ENCODE measurements around the gene DEFB113. TPM values are rescaled to one million over a fixed set of nuclear protein-coding genes. Genes with fewer than 3 reads are reported as not detected.
A peak's percentile ranks its signal among the peaks of the same experiment; 100 is the strongest.
"Not testable (repeated sequence)": the region's sequence is repeated elsewhere in the genome, so short reads cannot be mapped to it uniquely, and the experiment has no call there.

DEFB113 gene, protein sequence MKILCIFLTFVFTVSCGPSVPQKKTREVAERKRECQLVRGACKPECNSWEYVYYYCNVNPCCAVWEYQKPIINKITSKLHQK
- not detected for total RNA-seq

DNA sequence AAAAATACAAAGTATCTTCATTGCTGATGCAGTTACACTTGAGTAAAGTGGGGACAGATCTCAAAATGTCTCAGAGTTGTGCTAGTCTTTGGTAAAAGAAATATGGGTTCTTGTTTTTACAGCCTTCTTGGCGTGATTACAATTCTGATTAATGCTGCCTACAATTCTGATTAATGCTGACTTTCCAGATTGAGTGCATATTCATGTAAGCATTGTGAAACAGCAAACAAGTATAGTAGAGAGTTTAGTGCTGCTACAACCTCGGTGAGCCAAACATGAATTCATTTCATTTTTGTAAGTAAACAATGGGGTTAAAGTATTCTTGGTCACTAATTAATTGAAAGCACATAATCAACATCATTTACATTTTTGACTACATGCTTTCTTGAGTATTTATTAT lies at the start of gene DEFB113:
TSS of gene DEFB113 (minus strand) at position 21 of the 400 bp plus-strand sequence. CDS start at position 21, 0 bp downstream.
- no peak for ATAC-seq

DNA sequence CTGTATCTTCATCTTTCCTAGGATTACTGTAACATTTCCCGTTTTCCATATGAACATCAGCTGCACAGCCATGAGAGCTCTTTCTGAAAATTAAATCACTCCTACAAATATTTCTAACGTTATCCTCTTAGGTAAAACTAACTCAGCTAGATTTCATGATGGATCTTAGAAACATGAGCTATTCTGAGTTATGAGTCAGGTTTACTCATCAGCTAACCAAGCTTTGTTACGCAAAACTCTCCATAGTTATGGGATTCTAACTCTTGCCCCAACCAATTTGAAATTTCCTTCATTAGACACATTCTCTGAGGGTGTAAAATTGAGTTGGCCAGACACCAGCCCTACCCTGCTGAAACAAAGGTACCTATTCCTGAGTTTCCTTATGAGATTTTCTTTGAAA lies 38.4 kb upstream of the DEFB113 start:
- ATAC-seq: peak; percentile 77

DNA sequence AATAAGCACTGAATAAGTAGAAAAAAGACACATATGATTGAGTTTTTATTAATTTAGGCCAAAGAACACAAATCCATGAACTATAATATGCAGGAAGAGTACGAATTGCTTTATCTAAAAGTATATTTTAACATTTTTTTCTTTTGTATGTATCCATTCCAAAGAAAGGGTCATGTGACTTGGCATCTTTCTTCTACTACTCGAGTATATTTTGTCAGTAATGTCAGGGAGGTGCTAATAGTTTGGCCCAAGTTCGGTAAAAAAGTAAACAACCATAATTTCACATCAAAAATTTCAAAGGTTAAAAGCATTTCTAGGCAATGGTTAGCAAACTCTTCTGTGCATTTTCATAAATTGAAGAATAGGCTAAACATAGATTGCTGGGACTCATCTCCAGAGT lies 33.7 kb upstream of the DEFB113 start:
- ATAC-seq: no peak

DNA sequence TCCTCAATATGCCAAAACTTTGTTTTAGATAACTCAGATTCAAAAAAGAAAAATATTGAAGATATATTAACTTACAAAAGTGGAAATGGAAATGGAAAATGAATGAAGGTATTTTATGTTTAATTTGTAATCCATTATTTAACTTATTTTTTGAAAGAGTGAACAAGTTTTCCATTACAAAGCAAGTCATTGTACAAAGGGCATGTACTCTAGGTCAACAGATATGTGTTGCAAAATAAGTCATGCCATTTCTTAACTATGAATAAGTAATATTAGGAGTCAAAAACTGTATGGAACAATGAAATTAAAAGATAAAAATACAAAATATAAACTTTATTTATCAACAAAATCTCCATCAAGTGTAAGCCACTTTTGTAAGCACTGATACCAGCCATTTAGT lies 25.9 kb upstream of the DEFB113 start:
- no peak for ATAC-seq

DNA sequence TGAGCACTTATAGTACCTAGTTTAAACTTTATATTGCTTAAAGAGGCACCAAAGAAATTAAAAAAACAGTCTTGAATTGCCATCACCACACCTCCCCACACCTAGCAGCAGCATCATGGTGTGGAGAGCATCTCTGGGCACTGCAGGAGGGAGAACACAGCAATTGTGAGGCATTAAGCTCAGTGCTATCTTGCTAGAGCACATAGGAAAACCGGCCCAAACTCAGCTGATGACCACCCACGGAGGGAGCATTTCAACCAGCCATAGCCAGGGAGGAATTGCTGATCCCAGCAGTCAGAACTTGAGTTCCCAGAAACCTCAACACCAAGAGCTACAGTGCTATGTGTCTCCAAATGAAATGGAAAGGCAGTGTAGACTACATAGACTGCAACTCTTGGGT lies 19.5 kb upstream of the DEFB113 start:
- no peak for ATAC-seq

DNA sequence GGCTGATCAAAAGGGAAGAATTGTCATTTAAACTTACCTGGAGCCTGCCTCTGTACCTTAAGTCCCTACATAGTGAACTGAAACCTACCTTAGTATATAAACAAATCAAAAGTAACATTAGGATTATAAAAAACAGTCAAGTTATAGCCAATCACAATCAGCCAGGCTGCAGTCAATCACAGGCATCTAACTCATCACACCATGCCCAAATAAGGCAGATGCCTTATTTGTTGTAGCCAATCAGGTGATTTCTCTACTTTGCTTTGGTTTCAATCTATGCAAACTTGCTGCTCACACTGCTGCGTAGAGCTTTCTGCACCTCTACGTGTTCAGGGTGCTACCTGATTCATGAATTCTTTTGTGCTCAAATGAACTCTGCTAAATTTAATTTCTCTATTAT lies 18.3 kb upstream of the DEFB113 start:
- no peak for ATAC-seq

DNA sequence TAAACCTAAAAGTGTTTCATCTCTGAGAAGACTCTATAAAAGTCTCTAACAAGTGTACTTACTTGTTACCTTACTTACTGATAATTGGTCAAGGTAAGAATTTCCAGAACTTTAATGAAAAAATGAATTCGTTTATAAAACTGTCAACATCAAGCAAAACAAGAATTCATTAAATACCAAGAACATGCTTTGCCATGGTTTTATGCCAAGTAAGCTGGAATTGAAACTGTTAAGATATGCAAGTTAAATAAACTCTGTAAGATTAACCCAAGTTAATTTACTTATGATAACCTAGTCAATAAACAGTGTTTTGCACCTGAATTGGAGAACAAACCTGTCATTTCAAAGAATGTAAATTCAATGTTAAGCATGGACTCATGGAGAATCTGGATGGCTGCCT lies 17.1 kb upstream of the DEFB113 start:
- ATAC-seq: no peak

DNA sequence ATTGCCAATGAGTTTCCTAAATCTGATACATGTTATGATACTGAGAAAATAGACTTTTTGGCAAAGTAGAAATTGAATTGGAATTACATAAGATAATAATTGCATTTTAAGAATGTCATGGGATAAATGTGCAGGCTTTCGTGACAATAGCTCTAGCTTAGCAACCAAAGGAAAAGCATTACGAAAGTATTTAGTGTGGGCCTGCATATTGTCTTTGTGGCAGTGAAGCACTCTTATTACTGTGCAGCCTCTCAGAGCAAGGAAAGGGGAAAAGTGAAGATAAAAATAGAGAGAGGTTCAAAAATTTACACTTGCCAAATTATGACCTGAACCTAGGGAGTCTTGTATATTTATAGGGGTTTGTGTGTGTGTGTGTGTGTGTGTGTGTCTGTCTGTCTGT lies 12.6 kb upstream of the DEFB113 start:
- no peak for ATAC-seq

DNA sequence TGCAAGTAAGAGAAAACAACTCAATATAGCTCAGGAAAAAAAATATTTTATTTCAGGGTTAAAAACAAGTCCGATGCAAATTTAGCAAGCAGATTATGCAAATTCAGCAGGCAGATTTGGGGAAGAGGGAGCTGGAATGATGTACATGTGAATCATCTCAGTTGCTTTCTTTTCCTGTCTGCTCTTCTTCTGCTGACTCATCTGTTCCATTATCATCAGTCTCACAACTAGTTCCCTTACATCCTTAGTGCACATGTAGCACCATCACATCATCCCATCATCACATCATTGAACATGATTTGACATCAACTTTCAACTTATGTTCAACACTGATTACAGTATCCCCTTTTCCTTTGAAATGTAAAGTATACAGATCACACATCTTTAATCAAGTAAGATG lies 11.5 kb upstream of the DEFB113 start:
- no peak for ATAC-seq

DNA sequence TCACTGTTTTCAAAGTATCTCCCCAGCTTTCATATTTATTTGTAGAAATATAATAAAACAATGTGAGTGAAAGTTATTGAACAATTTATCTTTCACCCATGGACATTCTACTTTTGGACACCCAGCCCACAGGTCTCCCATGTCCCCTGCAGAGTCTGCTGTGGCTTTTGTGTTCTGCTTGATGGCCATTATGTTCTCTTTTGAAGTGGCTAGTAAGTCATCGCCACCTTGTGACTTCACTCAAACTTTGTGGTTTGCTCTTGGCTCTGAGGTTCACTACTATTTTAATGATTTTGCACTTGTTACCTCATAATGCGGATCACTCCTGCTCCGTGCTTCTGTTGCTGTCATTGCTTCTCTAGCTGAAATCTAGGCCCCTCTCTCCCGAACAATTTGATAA lies 10.2 kb upstream of the DEFB113 start:
- ATAC-seq: no peak

DNA sequence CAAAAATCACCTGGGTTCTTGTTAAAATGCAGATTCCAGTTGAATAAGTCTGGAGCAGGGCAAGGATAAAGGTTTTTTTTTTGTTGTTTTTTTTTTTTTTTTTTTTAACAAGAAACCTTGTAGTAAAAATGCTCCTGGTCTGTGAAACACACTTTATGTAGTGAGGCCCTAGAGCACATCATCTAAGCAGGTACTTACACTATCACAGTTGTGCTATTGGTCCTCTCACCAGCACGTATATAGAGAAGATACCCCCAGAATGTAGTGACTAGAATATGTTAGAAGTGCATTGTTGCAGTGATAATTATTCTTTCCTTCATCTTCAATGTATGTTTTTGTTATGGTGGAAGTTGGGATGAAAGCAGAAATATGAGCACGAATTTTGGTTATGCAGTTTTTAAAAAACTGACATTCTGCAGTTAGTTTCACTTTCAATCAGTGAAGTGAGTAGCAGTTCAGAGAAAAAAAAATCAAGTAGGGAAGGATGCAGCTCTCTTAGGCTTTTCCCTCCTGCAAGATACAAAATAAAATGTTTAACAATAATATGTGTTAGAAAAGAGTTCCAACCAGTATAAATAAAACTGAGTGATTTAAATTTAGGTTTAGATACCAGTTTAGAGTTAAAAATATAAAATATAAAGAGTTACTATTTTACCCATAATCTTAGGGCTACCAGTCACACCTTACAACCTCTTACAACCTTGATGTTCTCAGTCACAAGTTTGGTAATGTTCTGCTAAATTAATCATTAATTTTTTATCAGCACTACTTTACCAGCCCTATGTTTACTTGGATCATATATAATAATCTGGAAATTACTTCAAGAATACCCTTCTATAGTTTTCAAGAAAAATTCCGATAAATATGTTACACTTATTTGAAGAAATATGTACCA lies 9.2 kb upstream of the DEFB113 start:
- no peak for ATAC-seq

DNA sequence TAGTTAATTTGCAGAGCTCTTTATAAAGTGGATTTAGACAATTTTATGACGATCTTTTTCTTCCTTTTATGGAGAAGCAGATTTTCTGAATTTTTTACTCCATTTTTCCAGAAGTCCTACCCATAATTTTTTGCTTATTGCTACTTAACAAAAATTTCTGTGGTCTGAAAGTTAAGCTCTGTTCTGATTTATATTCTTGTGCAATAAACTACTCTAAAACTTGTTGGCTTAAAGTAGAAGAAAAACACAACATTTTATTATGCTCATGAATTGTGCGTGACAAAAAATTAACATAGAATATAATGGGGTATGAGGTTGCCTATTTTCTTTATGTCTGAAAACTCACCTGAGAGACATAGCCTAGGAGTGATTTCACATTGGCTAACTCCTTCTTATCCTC lies 2.6 kb downstream of the DEFB113 start:
- no peak for ATAC-seq

DNA sequence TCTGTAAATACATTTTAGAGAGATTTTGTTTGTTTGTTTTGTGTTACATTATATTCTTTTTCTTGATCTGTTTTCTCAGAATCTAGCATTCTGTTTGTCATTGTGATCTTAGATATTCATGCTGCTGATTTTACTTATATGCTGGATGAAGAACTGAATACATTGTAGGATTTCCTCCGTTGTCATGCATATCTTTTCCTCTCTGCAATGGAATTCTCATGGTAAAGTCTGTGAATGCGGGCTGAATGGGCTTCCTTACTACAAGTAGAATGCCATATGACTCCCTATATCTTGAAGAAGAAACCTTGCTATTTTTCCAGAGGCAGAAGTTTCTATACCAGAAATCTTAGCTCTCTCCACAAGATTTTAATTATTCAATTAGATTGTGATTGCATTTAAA lies 3.1 kb downstream of the DEFB113 start:
- no peak for ATAC-seq

DNA sequence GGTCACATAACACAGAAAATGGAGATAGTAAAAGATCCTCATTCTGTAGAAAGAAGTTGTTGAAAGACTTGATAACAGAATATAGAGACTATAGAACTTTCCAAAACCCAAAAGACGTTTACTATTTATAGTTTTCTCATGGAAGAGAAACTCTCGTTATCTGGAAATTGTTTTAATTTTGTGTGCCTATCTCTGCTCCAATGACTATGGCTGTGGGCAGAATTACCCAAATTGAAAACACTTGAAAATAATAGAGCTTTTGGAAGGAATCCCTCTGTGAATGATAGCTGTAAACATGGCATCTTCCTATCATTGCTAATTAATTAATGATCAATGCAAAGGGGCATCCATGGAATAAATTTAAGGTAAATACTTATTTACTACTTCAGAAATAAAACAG lies 5.4 kb downstream of the DEFB113 start, which contains the start of gene DEFB114:
TSS of gene DEFB114 (minus strand) at position 101 of the 400 bp plus-strand sequence. CDS start at position 42, 59 bp downstream.
- ATAC-seq: no peak

DNA sequence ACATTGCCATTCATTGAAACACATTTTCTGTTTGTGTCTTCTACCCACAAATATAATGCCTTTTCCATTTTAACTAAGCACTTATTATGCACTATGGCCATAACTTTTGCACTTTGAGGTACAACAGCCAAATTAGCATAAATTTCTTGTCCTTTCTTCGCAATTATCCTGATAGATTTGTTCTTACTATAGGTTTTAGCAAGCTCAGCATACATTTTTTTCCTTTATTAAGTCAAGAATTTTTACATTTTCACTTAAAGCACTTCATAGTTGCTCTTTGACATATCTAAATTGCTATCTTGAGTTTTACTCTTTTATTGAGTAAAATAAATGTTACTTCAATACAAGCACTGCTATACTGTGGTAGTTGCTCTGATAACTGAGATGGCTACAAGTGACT lies 11.2 kb downstream of the DEFB113 start:
- ATAC-seq: no peak

DNA sequence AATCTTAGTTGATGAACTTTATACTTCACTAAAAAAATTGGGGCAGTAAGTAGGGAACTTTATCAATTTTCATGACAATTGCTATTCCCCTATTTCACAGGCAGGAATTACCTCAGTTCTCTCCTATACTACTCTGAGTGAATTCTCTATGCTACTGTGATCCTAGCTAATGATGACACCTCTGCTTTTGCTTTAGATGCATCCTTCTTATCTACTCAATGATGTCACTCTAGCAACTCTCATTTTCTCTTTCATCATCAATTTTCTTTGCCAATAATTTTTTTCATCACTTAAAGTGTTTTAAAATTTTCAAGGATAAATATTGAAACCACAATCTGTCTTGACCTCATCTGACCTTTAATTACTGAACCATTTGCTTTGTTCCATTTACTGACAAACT lies 13.6 kb downstream of the DEFB113 start:
- no peak for ATAC-seq

DNA sequence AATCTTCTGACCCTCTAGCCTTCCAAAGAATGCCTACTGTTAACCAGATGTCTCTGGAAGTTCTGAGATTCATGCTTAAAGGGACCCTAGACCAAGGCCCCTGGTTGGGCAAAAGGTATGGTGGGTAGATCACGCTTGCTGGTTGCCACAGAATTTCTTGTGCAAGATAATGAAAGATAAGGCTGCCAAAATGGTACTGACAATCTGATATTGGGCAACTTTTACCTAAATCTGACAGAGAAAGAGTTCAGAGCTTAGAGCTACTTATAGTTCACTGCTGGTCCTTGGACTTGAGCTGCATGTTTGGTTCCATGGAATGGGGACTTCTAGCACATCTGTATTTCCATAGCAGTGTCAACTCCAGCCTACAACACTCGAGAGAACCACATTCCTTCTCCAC lies 17.5 kb downstream of the DEFB113 start:
- ATAC-seq: no peak

DNA sequence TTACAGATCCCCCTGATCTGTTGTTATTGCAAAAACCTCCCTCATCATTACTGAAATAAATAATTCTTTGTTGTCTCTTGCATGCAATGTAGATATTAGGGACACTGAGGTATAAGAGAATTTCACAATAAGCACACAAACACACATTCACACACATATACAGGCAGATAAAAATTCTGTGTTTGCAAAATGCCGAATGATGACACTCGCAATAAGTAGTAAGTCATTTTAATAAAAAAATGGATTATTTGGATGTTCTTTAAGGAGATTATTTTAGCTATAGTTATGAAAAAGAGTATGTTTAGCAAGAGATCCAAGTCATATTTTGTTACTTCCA lies 19.0 kb downstream of the DEFB113 start:
- no peak for ATAC-seq

DNA sequence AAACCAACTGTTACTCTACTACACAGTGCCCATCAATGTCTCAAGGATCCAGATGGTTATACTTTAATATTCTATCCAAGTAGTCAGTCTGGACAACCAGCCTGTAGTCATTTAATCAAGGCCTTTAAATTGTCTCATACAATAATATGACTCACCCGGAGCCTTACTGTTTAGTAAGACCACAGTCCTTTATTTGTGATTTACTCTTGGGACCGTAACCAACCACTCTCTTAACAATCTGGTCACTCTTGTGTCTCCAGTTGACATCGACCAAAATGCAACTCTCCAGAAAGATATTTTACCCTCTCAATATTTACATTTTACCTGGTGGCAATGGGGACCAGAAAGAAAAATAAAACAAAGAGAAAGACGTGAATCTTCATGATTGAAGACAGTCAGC lies 20.4 kb downstream of the DEFB113 start:
- no peak for ATAC-seq

DNA sequence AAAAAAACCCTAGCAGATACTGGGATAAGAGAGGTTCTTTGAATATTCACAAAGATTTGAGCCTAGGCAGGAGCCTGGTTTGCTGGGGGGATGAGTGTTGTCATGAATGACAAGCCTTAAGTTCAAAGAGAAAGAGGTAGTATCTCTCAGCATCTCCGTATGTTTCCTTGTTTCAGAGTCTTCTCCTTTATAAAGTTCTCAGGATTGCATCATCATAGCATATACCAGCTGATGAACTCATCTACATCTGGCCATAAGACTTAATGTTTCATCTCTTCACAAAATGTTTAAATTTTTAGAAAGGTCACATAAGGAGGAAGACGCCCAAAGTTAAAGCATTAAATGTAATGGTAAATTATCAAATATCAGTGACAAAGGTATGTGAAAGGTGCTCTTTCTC lies 22.6 kb downstream of the DEFB113 start:
- ATAC-seq: no peak

DNA sequence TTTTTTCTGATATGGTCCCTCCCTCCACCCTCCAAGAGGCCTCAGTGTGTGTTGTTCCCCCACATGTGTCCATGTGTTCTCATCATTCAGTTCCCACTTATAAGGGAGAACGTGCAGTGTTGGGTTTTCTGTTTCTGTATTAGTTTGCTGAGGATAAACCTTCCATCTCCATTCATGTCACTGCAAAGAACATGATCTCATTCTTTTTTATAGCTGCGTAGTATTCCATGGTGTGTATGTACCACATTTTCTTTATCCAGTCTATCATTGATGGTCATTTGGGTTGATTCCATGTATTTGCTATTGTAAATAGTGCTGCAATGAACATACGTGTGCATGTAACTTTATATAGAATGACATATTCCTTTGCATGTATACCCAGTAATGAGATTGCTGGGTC lies 25.4 kb downstream of the DEFB113 start:
- not testable (repeated sequence) for ATAC-seq

DNA sequence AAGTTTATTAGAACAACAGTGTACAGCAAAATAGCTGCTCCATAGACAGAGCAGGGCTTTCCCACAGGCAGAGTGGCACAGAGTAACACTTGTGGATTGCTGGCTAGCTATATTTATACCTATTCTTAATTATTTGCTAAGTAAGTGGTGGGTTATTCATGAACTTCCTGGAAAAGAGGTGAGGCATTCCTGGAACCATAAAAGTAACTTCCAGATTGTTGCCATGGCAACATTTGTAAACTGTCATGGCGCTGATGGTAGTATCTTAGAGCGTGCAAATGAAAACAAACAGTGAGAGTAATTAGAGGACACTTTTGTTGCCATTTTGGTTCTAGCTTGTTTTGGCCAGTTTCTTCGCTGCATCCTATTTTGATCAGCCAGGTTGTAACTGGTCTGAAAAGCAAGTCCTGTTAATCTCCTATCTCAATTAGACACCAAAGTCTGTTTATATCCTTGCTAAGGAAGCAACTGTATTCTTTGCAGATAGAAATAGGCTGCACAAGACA lies 29.4 kb downstream of the DEFB113 start:
- no peak for ATAC-seq

DNA sequence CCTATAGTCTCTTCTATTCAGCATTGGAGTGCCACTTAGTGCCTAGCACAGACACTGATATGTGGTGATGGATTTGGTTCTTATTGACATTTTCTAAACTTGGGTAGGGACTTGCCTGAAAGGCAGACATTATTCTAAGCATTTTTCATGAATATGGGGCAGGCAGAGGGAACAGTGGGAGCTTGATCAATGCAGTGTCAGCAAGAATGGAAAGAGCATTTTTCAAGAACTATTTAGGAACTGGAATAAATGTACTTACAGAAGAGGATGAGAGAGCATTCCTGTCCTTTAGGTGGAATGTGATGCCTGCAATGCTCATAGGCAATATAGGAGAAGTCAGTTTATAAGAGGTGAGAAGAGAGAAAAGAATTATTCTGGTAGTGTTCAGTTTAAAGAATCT lies 31.6 kb downstream of the DEFB113 start:
- ATAC-seq: no peak

DNA sequence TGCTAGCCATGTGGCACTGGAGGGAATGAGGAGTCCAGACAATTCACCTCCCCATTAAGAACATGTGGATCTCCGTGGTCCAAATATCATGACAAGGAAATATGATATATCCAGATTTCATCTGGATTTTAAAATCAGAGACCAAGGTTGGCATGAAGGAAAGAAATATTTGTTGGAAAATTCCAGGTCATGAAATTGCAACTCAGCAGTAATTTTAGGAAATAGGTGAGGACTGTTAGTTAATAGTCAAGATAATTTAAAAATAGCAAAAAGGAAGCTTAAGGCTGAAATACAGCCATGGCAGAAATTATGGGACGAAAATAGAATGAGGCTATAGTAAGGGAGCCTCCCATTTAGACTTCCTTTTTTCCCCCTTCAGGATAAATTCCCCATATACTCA lies 32.4 kb downstream of the DEFB113 start:
- no peak for ATAC-seq

Data from esophagus mucosa (tissue), 1 donor.